ENCODE measurements around the gene RBM7.

GRCh38 chr11:114452399-114452798, 51.9 kb downstream of the RBM7 start:
- no peak for TF ChIP-seq CTCF (IDR thresholded peaks at IDR 0.05)
- no peak for TF ChIP-seq EP300 (IDR thresholded peaks at IDR 0.05)

Measured in esophagus muscularis mucosa (tissue), 3 donors.